HG02610 (cell line): ENCODE measurements around the gene NYAP1.
"Not testable (repeated sequence)": the region's sequence is repeated elsewhere in the genome, so short reads cannot be mapped to it uniquely, and the experiment has no call there.

Source experiments
- ATAC-seq: cut with Tn5 transposase; IDR thresholded peaks from one replicate; pipeline ENCODE4 v1.9.1; 2021; ENCODE audit warnings: mild to moderate bottlenecking, moderate library complexity; ENCODE audit not compliant: unreplicated experiment

The NYAP1 gene

GRCh38 chr7:100540073-100540723, 56.5 kb downstream of the NYAP1 start:
- ATAC-seq: no peak

GRCh38 chr7:100541309-100541708, 57.6 kb downstream of the NYAP1 start:
- ATAC-seq: not testable (repeated sequence)

GRCh38 chr7:100543586-100543985, 59.9 kb downstream of the NYAP1 start:
- ATAC-seq: no peak

GRCh38 chr7:100544386-100544785, 60.7 kb downstream of the NYAP1 start:
- ATAC-seq: no peak
